NCI-H1417 treated with DMSO at 0.1 percent for 48 hours (cell line): Measurements from ENCODE around the gene CTDNEP1.
A peak's percentile ranks its signal among the peaks of the same experiment; 100 is the strongest.

ENCODE experiments used
- DNase-seq: peaks from one replicate; lab custom pipeline; 2025; lab: John Stamatoyannopoulos, UW

Gene CTDNEP1

GRCh38 chr17:7215136-7215638, 36.3 kb downstream of the CTDNEP1 start:
- no peak for DNase-seq

GRCh38 chr17:7214300-7215135, 37.0 kb downstream of the CTDNEP1 start:
- DNase-seq = peak; percentile 88

- DNase-seq = peak; percentile 88
These were observed 37.6 kb downstream of the CTDNEP1 start for GRCh38 chr17:7213895-7214299.

- DNase-seq = no peak
These were observed 39.9 kb downstream of the CTDNEP1 start for GRCh38 chr17:7211491-7212273.

GRCh38 chr17:7208754-7209460, 42.6 kb downstream of the CTDNEP1 start:
- no peak for DNase-seq

GRCh38 chr17:7208027-7208571, 43.4 kb downstream of the CTDNEP1 start:
- DNase-seq = no peak

- DNase-seq = no peak
These were observed 44.2 kb downstream of the CTDNEP1 start for GRCh38 chr17:7207120-7208001.

GRCh38 chr17:7205561-7205960, 46.0 kb downstream of the CTDNEP1 start:
- DNase-seq = no peak

GRCh38 chr17:7204828-7205461, 46.6 kb downstream of the CTDNEP1 start:
- DNase-seq = peak; percentile 76

- DNase-seq = peak; percentile 26
These were observed 47.2 kb downstream of the CTDNEP1 start for GRCh38 chr17:7204336-7204735.

GRCh38 chr17:7203391-7203790, 48.1 kb downstream of the CTDNEP1 start:
- DNase-seq = no peak

- no peak for DNase-seq
These were observed 54.7 kb downstream of the CTDNEP1 start for GRCh38 chr17:7196651-7197401.

GRCh38 chr17:7195971-7196370, 55.6 kb downstream of the CTDNEP1 start:
- DNase-seq = no peak
